ENCODE data around the gene DUOXA1.
"Not testable (repeated sequence)": the region's sequence is repeated elsewhere in the genome, so short reads cannot be mapped to it uniquely, and the experiment has no call there.

DUOXA1 gene

GRCh38 chr15:45112143-45112590, 17.5 kb downstream of the DUOXA1 start:
- DNase-seq = no peak

GRCh38 chr15:45111390-45112142, 18.1 kb downstream of the DUOXA1 start:
- DNase-seq = no peak

- no peak for DNase-seq
These were observed 19.3 kb downstream of the DUOXA1 start for GRCh38 chr15:45110256-45110820.

GRCh38 chr15:45107941-45108630, 21.6 kb downstream of the DUOXA1 start:
- no peak for DNase-seq

- no peak for DNase-seq
These were observed 23.5 kb downstream of the DUOXA1 start for GRCh38 chr15:45106002-45106790.

GRCh38 chr15:45105586-45105985, 24.1 kb downstream of the DUOXA1 start:
- DNase-seq = no peak

- DNase-seq = not testable (repeated sequence)
These were observed 25.5 kb downstream of the DUOXA1 start for GRCh38 chr15:45104170-45104569.

GRCh38 chr15:45102226-45102625, 27.5 kb downstream of the DUOXA1 start:
- DNase-seq = no peak

GRCh38 chr15:45101749-45102148, 27.9 kb downstream of the DUOXA1 start:
- DNase-seq = no peak

- DNase-seq = no peak
These were observed 28.6 kb downstream of the DUOXA1 start for GRCh38 chr15:45100884-45101625.

- DNase-seq = no peak
These were observed 30.0 kb downstream of the DUOXA1 start for GRCh38 chr15:45099549-45100165.

- no peak for DNase-seq
These were observed 32.2 kb downstream of the DUOXA1 start for GRCh38 chr15:45097466-45097865.

GRCh38 chr15:45095661-45096060, 34.0 kb downstream of the DUOXA1 start:
- no peak for DNase-seq

GRCh38 chr15:45094358-45094730, 35.3 kb downstream of the DUOXA1 start:
- DNase-seq = no peak

- DNase-seq = no peak
These were observed 35.9 kb downstream of the DUOXA1 start for GRCh38 chr15:45093622-45094357.

- no peak for DNase-seq
These were observed 36.7 kb downstream of the DUOXA1 start for GRCh38 chr15:45093013-45093412.

GRCh38 chr15:45091576-45091975, 38.1 kb downstream of the DUOXA1 start:
- no peak for DNase-seq

GRCh38 chr15:45091161-45091560, 38.5 kb downstream of the DUOXA1 start:
- peak; percentile 48 for DNase-seq

- no peak for DNase-seq
These were observed 39.8 kb downstream of the DUOXA1 start for GRCh38 chr15:45089712-45090373.

GRCh38 chr15:45088801-45089711, 40.6 kb downstream of the DUOXA1 start:
- no peak for DNase-seq

Data from fibroblast of skin of right biceps (primary cell).